NB4 (cell line): Measurements from ENCODE around the gene METRNL.
A peak's percentile ranks its signal among the peaks of the same experiment; 100 is the strongest.
"Not testable (repeated sequence)": the region's sequence is repeated elsewhere in the genome, so short reads cannot be mapped to it uniquely, and the experiment has no call there.

Source experiments
- DNase-seq: peaks from one replicate; pipeline ENCODE4 v3.0.0; 2010; ENCODE audit warnings: low read depth
- H3K4me3 ChIP-seq: one replicate; pipeline ENCODE4 v1.5.1; 2011; ENCODE audit warnings: mild to moderate bottlenecking, low read depth, low read length, moderate library complexity
- MAX ChIP-seq: IDR thresholded peaks from 2 replicates; pipeline ENCODE4 v1.6.1; 2011; ENCODE audit warnings: low read depth, low read length
- MYC ChIP-seq: IDR thresholded peaks from 2 replicates; pipeline ENCODE4 v1.6.1; 2011; ENCODE audit warnings: low read depth, low read length
- POLR2A ChIP-seq: IDR thresholded peaks from 2 replicates; pipeline ENCODE4 v1.6.1; 2011; ENCODE audit warnings: mild to moderate bottlenecking; ENCODE audit not compliant: insufficient read length; ENCODE audit errors: extremely low read depth
- TF ChIP-seq, protein P1 (sequence below): IDR thresholded peaks from one replicate; pipeline ENCODE4 v1.5.1; 2012; ENCODE audit warnings: low read depth, low read length

Gene METRNL

DNA sequence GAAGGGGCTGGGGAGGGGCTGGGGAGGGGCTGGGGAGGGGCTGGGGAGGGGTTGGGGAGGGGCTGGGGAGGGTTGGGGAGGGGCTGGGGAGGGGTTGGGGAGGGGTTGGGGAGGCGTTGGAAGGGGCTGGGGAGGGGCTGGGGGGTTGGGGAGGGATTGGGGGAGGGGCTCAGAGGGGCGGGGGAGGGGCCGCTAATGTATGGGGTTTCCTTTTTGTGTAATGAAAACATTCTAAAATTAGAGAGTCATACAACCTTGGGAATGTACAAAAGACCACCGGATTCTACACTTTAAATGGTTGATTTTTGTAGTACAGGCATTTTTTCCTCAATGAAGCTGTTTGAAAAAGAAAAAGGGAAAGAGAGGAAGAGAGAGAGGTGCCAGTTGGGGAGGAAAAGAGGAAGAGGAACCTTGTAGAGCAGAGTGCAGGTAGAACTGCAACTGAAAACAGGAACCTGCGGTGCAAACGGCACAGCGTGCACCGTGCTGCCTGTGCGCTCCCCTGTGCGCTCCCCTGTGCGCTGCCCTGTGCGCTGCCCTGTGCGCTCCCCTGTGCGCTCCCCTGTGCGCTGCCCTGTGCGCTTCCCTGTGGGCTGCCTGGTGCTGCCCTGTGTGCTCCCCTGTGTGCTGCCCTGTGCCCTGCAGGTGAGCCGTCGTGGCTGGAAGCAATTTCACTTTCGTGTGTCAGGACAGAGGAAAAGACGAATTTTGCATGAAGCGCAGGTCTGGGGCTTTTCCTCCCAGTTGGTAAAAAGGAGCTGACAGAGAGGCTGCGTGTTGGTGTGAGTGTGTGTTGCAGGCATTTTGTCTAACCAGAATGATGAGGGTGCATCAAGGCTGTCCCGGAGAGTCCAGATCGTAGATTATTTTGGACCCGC is 40.8 kb downstream of the METRNL start:
- TF ChIP-seq MAX (peak; percentile 38; the same call in 1 of the 2 replicates), MYC (no peak), POLR2A (no peak)
- TF ChIP-seq, protein P1, sequence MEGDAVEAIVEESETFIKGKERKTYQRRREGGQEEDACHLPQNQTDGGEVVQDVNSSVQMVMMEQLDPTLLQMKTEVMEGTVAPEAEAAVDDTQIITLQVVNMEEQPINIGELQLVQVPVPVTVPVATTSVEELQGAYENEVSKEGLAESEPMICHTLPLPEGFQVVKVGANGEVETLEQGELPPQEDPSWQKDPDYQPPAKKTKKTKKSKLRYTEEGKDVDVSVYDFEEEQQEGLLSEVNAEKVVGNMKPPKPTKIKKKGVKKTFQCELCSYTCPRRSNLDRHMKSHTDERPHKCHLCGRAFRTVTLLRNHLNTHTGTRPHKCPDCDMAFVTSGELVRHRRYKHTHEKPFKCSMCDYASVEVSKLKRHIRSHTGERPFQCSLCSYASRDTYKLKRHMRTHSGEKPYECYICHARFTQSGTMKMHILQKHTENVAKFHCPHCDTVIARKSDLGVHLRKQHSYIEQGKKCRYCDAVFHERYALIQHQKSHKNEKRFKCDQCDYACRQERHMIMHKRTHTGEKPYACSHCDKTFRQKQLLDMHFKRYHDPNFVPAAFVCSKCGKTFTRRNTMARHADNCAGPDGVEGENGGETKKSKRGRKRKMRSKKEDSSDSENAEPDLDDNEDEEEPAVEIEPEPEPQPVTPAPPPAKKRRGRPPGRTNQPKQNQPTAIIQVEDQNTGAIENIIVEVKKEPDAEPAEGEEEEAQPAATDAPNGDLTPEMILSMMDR = no peak
- H3K4me3 ChIP-seq = no peak overlapping the region
- DNase-seq = peak; percentile 91

DNA sequence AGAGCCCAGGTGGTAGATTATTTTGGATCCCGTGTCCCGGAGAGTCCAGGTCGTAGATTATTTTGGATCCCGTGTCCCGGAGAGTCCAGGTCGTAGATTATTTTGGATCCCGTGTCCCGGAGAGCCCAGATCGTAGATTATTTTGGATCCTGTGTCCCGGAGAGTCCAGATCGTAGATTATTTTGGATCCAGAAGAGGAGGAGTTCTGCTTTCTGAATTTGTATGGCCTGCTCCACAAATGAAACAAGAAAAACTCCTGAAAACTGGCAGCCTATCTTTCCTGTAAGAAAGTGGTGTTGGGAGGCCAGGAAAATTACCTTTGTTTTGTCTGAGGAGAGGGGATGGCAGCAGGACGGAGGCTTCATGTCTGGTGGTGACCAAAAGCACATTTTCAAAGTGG is 42.1 kb downstream of the METRNL start:
- not testable (repeated sequence) for DNase-seq, H3K4me3 ChIP-seq

GRCh38 chr17:83121921-83122820 is 42.8 kb downstream of the METRNL start:
- no peak for TF ChIP-seq MAX
- no peak overlapping the region for H3K4me3 ChIP-seq
- no peak for DNase-seq

GRCh38 chr17:83122834-83123233 is 43.4 kb downstream of the METRNL start:
- TF ChIP-seq MYC = no peak
- TF ChIP-seq POLR2A = no peak
- TF ChIP-seq MAX = no peak
- TF ChIP-seq, protein P1 = no peak
- no peak overlapping the region for H3K4me3 ChIP-seq
- DNase-seq = no peak

- TF ChIP-seq MYC (no peak), MAX (no peak), POLR2A (no peak)
- TF ChIP-seq, protein P1 = no peak
These were observed 44.7 kb downstream of the METRNL start for GRCh38 chr17:83123896-83124801.

DNA sequence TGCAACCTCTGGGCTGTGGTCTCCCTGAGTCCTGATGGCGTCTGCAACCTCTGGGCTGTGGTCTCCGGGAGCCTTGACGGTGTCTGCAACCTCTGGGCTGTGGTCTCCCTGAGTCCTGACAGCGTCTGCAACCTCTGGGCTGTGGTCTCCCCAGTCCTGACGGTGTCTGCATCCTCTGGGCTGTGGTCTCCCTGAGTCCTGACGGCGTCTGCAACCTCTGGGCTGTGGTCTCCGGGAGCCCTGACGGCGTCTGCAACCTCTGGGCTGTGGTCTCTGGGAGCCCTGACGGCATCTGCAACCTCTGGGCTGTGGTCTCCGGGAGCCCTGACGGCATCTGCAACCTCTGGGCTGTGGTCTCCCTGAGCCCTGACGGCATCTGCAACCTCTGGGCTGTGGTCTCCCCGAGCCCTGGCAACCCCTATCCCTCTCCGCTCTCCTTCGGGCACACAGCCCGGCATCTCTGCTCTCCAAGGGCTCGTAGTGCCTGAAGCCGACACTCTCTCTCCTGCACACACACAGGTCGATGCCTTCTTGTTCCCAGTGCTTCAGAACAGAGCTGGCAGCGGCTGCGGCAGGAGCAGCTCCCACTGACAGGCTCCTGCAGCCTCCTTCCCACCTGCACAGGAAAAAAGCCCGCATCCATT is 45.6 kb downstream of the METRNL start:
- no peak overlapping the region for H3K4me3 ChIP-seq
- peak; percentile 81 for DNase-seq
- TF ChIP-seq MAX (no peak), MYC (no peak), POLR2A (no peak)
- TF ChIP-seq, protein P1 = no peak

More at GRCh38 chr17:83123896-83124801, 44.7 kb downstream of the METRNL start:
- no peak overlapping the region for H3K4me3 ChIP-seq
- DNase-seq = peak; percentile 41
